Measurements from ENCODE around the gene SERGEF.

SERGEF gene

DNA sequence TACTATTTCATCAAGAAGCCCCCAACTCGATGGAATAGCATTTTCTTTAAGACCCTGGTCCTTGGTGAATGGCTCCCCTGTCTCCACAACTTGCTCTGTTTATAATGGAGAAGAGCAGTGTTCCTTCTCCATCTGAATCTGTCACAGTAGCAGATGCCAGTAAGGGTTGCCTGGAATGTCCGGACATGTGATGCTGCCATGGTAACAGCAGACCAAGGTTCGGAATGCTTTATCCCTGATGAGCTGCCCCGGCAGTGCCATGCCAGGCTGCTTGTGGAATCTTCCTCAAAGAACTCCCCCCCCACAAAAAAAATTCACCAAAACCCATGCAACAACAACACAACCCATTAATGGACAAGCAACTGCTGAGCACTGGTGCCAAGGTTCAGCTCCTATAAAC lies 205.8 kb downstream of the SERGEF start:
- no peak for DNase-seq

DNA sequence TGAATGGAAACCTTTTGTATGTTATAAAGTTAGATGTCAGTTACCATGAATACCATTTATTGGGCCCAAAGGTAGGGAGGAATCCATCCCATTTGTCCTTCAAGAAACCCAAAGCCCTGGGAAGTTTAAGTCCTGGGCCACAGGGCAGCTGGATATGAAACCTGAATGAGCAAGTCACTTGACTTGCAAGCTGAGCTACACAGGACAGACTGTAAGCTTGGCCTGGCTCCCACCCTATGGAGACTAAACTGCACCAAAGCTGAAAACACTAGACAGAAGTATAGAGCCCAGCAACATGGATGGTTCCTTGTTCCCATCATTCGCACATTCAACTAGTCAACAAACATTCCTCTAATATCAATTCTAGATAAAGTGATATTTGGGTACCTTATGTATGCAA lies 207.0 kb downstream of the SERGEF start:
- DNase-seq = no peak

DNA sequence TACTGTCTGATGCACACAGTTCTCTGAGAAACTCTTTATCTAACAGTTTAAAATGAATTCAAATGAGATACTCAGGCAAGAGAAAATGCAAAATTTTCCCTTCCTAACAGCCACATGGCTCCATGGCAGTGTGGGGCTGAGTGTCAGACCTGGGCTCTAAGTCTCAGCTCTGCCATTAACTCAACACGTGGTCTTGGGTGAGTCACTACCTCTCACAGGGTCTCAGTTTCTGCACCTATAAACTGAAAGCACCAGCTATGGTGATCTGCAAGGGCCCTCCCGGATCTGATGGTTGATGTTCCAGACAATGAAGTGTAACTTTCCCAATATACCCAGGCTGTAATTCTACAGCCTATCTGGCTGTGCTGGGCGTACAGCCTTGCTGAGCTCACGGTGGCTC lies 207.8 kb downstream of the SERGEF start:
- DNase-seq = no peak

DNA sequence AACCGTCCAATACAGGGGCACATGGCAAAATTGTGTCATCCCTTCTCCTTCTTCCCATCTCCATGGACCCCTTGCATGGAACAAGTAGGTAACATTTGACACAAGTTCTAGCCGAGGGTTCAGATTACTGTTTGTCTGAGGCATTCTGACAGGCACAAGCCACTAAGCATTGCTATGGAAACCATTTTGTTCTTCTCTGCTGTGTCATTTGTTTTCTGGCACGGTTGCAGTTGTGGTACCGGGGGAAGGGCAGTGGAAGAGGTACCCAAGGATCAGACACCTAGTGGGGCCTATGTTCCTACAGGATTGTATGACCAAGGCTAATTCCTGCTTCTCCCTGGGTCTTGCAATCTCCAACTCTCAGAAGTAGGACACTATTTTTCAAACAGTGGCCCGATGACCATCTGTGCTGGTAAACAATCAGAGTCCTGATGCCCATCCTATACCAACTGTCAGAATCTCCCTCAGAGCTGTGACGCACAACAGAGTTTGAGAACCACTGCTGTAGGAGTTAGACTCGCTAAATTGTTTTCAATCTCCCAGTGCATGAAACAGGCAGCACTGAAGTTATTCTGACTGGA lies 209.0 kb downstream of the SERGEF start:
- no peak for DNase-seq

DNA sequence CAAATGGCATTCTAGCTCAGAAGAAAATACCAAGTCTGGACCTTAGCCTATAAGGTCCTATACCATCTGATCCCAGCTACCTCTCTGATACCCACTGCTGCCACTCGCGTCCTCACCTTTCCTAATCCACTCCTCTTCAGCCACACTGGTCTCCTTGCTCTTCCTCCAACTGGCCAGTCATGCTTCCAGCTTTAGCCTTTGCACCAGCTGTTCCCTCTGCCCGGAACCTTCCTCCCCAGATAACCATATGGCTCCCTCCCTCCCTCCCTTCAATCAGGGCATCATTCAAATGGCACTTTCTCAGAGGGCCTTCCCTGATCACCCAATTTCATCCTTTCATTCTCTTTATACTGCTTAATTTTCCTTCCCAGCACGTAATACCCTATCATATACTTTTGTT lies 210.4 kb downstream of the SERGEF start:
- no peak for DNase-seq

DNA sequence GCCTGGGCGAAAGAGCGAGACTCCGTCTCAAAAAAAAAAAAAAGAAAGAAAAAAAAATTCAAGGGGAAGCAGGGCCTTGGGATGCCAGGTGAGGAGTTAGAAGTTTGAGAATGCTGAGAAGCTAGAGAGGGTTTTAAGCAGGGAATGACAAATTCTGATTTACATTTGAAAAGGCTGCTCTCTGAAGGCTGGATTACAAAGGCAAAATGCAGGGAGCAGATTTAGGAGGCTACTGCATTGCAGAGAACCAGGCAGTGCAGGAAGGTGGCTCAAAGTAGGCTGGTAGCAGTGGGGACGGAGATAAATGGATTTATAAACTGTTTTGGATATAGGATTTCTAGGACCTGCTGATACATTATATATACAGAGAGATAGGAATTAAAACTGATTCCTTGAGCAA lies 211.7 kb downstream of the SERGEF start:
- DNase-seq = no peak

DNA sequence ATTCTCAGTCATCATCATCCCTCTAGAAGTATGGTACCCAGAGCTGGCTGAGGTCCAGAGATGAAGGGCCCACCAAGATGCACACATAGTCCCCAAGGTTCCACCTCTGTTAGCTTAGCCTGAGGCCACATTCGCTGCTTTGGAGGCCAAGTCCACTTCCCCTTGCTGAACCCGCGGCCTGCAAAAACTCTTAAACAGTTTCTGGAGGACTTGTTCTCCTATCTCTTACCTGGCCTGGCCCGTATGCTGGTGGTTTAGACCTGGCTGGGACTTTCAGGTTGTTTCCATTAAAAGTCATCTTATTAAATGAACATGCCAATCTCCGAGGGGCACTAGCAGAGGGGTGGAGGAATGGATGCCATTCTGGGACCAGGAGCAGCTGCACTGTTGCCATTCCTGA lies 213.7 kb downstream of the SERGEF start:
- DNase-seq = no peak

DNA sequence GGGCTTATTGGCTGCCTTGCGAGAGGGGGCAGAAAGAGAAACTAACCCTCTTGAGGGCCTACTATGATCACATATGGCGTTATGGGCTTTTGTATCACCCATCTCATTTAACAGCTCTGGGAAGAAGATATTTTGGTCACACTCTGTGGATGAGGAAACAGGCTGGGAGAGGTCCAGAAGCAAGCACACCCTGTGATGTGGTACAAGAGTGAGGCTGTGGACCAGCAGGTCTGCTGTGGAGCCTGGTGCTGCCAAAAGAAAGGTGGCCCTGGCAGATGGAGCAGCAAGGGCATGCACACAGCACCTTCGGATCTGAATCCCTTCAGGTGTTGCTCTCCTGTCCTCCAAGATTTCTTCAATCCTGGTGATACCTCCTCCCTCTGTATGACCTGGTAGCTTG lies 214.1 kb downstream of the SERGEF start:
- no peak for DNase-seq

DNA sequence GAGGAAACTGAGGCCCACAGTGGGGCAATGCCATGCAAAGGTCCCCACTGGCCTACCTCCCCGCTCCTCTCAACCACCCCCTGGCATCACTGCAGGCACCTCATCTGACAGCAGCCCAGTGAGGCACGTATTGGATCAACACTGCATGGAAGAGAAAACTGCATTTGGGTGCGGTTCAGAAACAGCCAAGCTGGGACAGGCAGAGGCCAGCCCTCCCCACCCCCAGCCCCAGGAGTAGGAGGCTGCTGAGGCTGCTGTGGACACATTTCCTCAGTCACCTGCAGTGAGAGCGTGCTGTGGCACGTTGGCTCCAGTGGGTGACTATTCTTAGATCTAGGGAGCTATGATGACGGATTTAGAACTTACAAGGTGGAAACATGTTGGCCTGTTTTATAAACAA lies 214.6 kb downstream of the SERGEF start:
- DNase-seq = no peak

DNA sequence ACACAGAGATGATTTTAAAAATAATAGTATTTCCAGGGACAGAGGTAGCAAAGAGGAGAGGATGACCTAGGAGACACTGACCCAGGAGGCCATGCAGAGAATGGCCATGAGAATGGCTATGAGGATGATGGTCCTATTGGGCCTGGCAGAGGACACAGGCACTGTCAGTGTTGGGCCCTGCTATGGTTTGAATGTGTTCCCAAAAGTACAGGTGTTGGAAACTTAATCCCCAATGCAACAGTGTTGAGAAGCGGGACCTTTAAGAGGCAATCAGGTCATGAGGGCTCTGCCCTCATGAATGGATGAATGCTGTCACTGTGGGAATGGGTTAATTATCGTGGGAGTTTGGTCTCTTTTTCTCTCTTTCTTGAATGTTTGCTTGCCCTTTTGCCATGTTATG lies 216.7 kb downstream of the SERGEF start:
- no peak for DNase-seq

DNA sequence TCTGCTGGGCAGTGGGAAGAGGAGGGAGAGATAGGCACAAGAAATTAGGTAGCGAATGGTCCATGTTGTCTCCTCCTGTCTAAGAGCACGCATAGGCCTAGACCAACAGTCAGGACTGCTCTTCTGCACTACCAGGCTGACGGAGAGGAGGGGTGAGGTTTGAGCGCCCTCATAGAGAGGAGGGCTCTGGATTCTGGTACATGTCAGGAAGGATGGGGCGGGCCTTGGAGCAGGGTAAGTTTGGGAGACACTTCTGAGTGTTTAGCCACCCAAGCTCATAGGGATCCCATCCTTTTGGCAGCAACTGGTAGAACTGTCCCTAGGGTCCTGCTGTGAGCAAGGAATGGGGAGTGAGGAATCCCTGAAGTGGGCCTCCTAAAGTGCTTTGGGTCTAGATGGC lies 217.9 kb downstream of the SERGEF start:
- DNase-seq = no peak

DNA sequence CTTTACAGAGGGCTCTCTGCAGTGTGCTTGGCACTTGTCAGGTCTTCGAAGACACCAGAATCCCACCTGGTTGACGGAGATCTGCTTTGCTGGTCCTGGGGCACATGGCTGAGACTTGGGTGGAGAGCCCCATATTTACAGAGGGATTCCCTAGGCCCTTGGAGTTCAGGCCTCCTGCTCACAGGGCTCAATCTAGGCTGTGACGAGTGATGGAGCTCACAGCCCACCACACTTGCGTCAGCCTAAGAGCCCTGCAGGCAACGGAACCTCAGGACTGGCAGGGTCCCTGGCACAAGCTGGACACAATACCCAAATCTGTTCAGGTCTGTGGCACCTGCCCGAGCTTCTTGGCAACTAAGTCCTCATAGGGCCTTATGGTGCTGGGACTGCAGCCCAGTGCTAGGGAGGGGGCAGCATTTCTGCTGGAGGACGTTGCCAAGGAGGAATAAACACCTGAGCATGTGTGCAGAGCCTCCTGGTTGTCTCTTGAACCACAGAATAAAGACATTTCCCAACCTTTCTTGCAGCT lies 219.1 kb downstream of the SERGEF start:
- no peak for DNase-seq

DNA sequence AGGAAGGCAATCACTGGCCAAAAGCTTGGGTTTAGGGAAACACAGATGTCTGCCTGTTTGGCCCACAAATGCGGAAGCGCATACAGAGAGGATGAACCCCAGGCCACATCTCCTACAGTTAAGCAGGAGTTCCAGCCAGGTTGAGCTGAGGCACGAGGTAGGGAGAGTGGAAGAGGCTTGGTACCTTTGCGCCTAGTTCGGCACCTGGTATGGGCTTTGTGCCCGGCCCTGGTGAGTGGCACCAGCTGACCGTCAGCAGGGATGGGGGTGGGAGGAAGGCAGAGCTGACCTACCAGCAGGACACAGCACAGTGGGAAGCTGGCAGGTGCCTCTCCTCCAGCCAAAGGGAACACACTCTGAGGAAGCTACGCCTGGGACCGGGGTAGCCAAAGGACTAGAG lies 220.7 kb downstream of the SERGEF start:
- DNase-seq = no peak

DNA sequence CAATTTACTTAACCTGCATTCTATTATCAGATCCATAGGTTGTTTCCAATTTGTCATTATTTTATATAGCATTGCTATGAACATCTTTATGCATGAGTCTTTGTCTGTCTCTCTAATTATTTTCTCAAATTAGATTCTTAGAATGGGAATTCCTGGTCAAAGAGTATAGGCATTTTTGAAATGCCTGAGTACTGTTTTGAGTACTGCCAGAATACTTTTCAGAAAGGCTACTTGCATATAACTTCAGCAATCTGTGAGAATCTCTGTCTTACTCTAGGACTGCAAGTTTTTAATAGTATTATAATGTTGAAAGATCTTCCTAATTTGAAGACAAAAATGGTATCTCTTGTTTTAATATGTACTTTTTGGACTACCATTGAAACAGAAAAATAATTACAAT lies 221.7 kb downstream of the SERGEF start:
- DNase-seq = no peak

DNA sequence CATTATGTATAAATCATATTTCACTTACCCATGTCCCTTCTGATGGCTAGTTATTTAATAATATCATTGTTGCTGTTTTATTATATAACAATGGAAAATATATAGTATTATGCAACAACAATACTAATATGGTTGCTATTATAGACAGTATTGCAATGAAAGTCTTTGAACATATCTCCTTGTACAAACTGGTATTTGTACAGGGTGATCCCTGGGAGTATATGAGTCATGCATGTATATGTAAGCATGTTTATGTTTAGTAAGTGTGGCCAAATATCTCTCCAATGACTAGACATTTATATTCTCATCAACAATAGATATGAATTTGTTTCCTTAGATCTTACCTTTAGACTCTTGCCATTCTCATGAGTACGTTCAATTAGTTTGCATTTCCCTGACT lies 222.4 kb downstream of the SERGEF start:
- DNase-seq = no peak

DNA sequence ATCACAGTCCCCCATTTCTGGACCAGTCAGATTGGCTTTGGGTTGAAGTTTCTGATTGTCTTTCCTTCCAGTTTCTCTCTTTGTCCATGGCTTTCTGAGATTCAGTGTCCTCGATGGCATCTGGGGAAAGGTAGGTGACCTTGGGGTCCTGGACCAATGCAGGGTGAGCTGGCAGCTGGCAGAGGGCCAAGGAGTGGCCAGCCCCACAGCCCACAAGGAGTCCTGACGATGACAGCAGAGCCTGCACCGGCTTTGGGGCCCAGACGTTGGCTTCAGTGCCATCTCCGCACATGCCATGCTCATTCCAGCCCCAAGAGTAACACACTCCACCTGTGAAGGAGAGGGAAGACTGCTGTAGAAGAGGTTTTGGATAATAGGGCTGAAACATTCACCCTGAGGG lies 224.8 kb downstream of the SERGEF start:
- no peak for DNase-seq

DNA sequence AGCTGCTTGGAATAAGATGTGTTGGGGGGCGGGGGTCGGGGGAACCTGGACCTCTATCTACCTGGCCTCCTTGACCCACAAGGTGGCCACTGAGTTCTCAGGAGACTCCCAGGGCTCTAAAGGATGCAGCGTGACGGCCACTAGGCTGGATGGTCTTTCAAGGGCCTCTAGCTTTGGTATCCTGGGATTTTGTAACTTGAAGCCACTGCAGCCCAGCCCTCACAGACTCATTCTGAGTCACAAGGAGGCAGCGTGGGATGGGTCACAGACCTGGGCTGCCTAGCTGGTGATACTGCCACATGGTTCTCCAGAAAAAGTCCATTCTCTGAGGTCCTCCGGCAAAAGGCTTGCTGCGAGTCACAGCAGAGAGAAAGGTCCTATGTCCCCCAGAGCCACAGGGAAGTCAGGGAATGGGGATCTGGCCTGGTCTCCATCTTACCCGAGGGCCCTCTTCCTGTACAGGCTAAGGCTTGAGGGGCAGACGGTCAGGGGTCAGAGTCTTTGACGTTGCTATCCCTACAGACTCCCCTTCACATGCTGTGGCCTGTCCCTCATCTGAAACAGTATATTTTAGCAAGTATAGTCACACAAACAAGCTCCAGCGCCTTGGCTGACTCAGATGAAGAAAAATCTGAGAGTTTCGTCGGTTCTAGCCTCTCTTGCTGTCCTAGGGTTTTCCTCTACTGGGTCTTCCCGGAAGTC lies 225.9 kb downstream of the SERGEF start:
- no peak for DNase-seq

DNA sequence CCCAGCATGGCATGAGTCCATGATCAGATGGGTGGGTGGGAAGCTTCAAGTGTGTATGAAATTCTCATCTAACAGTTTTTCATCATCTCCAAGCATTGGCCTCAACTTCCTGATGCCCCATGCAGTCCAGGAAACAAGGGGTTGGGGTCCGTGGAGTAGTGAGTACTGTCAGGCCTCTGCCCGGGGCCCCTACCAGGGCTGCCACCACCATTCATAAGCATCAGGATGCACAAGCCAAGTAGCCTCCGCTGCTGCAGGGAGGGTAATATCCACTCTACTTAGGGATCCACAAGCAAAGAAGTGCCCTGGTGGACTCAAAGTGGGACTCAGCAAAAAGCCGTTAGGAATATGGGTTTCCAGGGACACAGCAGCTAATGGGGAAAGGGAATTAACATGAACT lies 229.0 kb downstream of the SERGEF start:
- DNase-seq = no peak

DNA sequence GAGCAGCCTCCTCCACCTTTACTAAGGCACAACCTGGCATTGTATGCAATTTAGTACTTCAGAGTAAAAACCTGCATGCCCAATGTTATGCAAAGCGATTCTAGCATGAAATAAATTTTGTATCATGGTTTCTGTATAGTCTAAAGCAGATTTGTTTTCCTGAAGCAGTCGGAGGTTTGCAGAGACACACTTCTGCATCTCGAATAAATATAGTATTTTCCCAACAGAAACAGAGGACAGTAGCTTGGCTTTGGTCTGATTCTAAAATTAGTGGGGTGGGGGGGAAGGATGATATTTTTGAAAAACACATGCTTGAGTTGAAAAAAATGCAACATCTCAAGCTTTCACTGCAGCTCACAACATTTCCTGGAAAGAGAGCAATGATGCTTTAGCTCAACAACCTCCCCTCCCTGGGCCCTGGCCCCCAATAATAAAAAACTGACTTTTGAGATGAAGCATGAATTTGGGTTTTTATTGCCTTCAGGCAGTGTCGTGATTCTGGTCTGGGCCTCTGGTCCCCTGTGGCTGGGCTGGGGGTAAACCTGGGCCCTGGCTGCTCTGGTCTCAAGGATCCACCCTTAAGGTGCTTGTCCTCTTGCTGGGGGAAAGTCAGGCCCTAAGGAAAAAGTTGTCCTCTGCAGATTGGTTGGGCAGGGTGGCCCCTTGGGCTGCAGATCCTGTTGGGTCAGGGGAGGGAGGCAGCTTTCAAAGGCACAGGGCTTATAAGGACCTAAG lies 230.1 kb downstream of the SERGEF start:
- no peak for DNase-seq

DNA sequence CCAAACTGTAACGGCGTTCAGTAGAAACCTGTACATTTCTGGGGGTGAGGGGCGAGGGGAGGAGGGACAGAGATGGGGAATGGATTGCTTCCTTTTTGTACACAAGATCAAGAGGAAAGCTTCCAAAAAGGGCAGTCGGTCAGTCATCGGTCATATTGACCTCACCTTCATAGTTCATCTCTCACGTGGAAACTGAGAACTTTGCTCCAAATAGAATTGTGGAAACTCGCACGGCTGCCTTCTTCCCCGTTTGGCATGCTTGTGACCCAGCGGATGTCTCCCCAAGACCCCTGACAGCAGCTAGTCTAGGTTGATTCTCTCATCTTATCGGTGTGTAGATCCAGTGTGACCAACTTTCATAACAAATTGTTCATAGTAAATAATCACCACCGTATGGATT lies 230.7 kb downstream of the SERGEF start:
- DNase-seq = no peak

DNA sequence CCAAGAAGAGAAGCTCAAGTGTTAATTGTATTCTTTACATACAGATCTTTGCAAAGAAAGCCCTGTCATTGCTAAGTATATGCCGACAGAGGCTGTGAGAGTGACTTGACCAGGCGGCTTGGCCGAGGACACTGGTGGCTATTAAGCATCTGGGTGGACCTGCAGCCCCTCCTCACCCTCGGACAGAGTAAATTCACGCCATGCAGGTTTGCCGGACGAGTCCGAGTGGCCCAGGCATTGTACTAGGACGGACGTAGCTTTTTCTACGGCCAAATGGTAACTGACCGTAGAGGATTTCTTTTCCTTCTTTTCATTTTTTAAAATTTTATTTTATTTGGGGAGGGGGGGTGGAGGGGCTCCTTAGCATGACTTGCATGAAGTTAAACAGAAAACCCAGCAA lies 231.2 kb downstream of the SERGEF start:
- DNase-seq = no peak

DNA sequence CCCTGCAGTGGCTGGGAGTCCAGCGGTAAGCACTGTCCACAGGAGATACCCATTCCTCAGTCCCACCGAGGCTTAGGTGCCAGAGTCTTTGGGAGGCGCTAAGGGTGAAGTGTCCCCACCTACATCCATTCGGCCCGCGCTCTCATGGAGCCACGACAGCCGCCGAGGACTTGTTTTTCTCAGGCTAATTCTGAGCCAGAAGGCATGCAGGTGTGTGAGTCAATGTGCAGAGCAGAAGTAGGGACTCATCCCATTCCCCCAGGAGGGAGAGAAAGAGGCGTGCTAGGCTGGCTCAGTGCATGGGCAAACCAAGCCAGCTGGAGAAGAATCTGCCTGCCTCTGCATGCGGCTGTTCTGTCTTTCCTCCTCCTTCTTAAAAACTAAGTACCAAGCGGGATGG lies 231.6 kb downstream of the SERGEF start:
- no peak for DNase-seq

DNA sequence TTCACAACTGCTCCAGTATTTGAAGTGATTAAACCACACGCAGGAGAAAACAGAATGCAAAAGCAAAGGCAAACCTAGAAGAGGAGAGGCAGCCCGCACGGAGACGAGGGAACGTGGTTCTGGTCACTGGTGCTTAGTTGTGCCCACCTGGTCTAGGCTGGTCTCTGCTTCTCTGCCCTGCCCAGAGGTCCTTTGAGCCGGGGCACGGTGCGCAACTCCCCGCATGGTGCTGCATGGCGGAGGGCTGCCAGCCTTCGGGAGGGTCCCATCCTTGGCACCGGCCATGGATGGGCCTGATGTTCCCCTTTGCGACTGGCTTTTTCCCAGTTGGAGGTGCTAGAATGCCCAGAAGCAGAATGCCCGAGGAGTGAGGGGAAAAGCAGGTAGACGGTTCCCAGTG lies 232.2 kb downstream of the SERGEF start:
- DNase-seq = no peak

DNA sequence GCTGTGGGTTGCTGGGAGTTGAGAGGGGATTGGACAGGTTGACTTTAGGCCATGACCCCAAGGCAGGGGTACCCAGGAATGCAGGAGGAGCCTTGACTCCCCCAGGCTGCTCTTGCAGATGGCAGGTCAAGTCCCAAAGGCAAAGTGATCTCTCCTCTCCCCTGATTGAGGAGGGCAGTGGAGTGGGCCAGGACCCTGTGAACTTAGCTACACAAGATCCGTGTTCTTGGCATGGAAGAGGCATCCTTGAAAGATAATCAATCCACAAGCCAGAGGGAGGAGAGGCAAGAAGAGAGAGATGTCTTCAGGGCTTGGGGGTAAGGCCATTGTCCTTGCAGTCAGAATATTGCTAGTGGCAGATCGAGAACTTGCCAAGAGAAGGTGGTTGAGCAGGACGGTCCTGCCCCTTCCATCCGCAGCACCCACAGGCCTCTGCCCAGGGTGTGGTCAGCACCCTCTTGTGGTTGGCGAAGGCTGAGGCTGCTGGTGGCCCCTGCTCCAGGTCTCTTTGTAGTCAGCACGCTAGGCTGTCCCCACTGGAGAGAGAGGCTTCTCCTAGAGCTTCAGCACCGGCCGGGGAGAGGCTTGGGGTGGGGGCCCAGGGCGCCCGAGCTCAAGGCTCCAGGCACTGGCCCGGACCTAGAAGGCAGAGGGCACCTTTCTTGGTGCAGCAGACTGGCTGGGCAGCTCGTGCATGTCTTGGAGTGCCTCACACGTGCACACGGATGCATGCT lies 232.8 kb downstream of the SERGEF start:
- DNase-seq = no peak

Measured in midbrain (tissue), 1 donor.